Activated CD4-positive, alpha-beta T cell treated with anti-CD3 and anti-CD28 coated beads, Interleukin-2, amount 10 ng/mL, durations not matched to agents 7 days and 5 days (primary cell): ENCODE results near the gene TMEM184A. TPM values are rescaled to one million over a fixed set of nuclear protein-coding genes. Genes with fewer than 3 reads are reported as not detected.
"Not testable (repeated sequence)": the region's sequence is repeated elsewhere in the genome, so short reads cannot be mapped to it uniquely, and the experiment has no call there.

ENCODE experiments used
- CTCF ChIA-PET: fragments of 350-600 bp; sonication (Branson Sonifier 250); formaldehyde crosslinking; loops from one replicate; lab custom pipeline; 2021; ENCODE audit warnings: antibody characterized with exemption; lab: Charles Lee
- POLR2A ChIA-PET: fragments of 350-600 bp; sonication (Branson Sonifier 250); formaldehyde crosslinking; loops from one replicate; lab custom pipeline; 2021; ENCODE audit warnings: antibody characterized with exemption; lab: Charles Lee
- DNase-seq: peaks from one replicate; pipeline ENCODE4 v3.0.0-alpha.2; 2020
- H3K27ac Mint-ChIP-seq: one replicate; pipeline ENCODE4 v1.8.0; 2021; ENCODE audit warnings: mild to moderate bottlenecking, moderate library complexity, mixed read lengths
- H3K27me3 Mint-ChIP-seq: one replicate; pipeline ENCODE4 v1.8.0; 2021; ENCODE audit warnings: mixed read lengths
- H3K36me3 Mint-ChIP-seq: one replicate; pipeline ENCODE4 v1.8.0; 2021; ENCODE audit warnings: low read depth, mixed read lengths
- H3K4me1 Mint-ChIP-seq: one replicate; pipeline ENCODE4 v1.8.0; 2021; ENCODE audit warnings: mixed read lengths
- H3K4me3 Mint-ChIP-seq: one replicate; pipeline ENCODE4 v1.8.0; 2021; ENCODE audit warnings: mild to moderate bottlenecking, moderate library complexity, mixed read lengths
- H3K9me3 Mint-ChIP-seq: one replicate; pipeline ENCODE4 v1.8.0; 2021; ENCODE audit warnings: mixed read lengths
- total RNA-seq, 2 experiments: library from RNA; stranded (reverse); gene quantifications; one replicate each; pipeline ENCODE4 v1.2.3, GENCODE V29; 2021

TMEM184A gene
- total RNA-seq, 2 experiments from 2014 or later = not detected

GRCh38 chr7:1525409-1525808 lies 30.6 kb downstream of the TMEM184A start:
- H3K9me3 Mint-ChIP-seq = no peaks in the 10 kb centered on the region
- no peak overlapping the region for H3K27ac Mint-ChIP-seq
- ChIA-PET CTCF (interaction anchor here (1.6 kb wide), 1 partner anchor 11 kb away, joined by 7 read pairs; no protein-coding TSS in a partner anchor), POLR2A (no interaction called here)
- DNase-seq = no peak
- peaks cover 13% of the 10 kb centered on the region for H3K27me3 Mint-ChIP-seq
- H3K4me3 Mint-ChIP-seq = no peak overlapping the region
- peaks cover 4% of the 10 kb centered on the region for H3K4me1 Mint-ChIP-seq
- no peaks in the 10 kb centered on the region for H3K36me3 Mint-ChIP-seq

GRCh38 chr7:1523844-1524243 lies 32.2 kb downstream of the TMEM184A start:
- DNase-seq = no peak
- H3K27me3 Mint-ChIP-seq = peaks cover 13% of the 10 kb centered on the region
- H3K4me3 Mint-ChIP-seq = no peak overlapping the region
- CTCF ChIA-PET = no interaction called here
- H3K27ac Mint-ChIP-seq = no peak overlapping the region
- POLR2A ChIA-PET = no interaction called here
- H3K4me1 Mint-ChIP-seq = no peaks in the 10 kb centered on the region
- H3K36me3 Mint-ChIP-seq = no peaks in the 10 kb centered on the region
- peaks cover 5% of the 10 kb centered on the region for H3K9me3 Mint-ChIP-seq

- peaks cover 13% of the 10 kb centered on the region for H3K27me3 Mint-ChIP-seq
- ChIA-PET POLR2A (no interaction called here), CTCF (no interaction called here)
- H3K4me1 Mint-ChIP-seq = no peaks in the 10 kb centered on the region
- no peaks in the 10 kb centered on the region for H3K36me3 Mint-ChIP-seq
- peaks cover 5% of the 10 kb centered on the region for H3K9me3 Mint-ChIP-seq
- no peak overlapping the region for H3K27ac Mint-ChIP-seq
- DNase-seq = no peak
- no peak overlapping the region for H3K4me3 Mint-ChIP-seq
These were observed 32.8 kb downstream of the TMEM184A start for GRCh38 chr7:1523208-1523607.

- Mint-ChIP-seq H3K4me3 (no peak overlapping the region), H3K27ac (no peak overlapping the region), H3K9me3 (peaks cover 5% of the 10 kb centered on the region), H3K36me3 (no peaks in the 10 kb centered on the region), H3K4me1 (no peaks in the 10 kb centered on the region), H3K27me3 (peaks cover 8% of the 10 kb centered on the region)
- ChIA-PET CTCF (no interaction called here), POLR2A (no interaction called here)
- no peak for DNase-seq
These were observed 34.5 kb downstream of the TMEM184A start for GRCh38 chr7:1521456-1521855.

- Mint-ChIP-seq H3K4me3 (no peak overlapping the region), H3K9me3 (peaks cover 5% of the 10 kb centered on the region), H3K27me3 (peaks cover 6% of the 10 kb centered on the region), H3K4me1 (no peaks in the 10 kb centered on the region), H3K36me3 (no peaks in the 10 kb centered on the region), H3K27ac (no peak overlapping the region)
- no peak for DNase-seq
- ChIA-PET POLR2A (no interaction called here), CTCF (no interaction called here)
These were observed 35.3 kb downstream of the TMEM184A start for GRCh38 chr7:1520539-1521234.

GRCh38 chr7:1519322-1519922 lies 36.6 kb downstream of the TMEM184A start:
- H3K36me3 Mint-ChIP-seq, H3K9me3 Mint-ChIP-seq, H3K27me3 Mint-ChIP-seq, DNase-seq, H3K4me3 Mint-ChIP-seq, POLR2A ChIA-PET, H3K4me1 Mint-ChIP-seq, CTCF ChIA-PET, H3K27ac Mint-ChIP-seq: not testable (repeated sequence)

- ChIA-PET CTCF (interaction anchor here (0.9 to 1.0 kb wide), 3 partner anchors 12 to 19 kb away, joined by 3 to 4 read pairs (median 3); partner anchors contain the start of genes INTS1 and MAFK), POLR2A (no interaction called here)
- no peaks in the 10 kb centered on the region for H3K27me3 Mint-ChIP-seq
- no peak overlapping the region for H3K4me3 Mint-ChIP-seq
- H3K4me1 Mint-ChIP-seq = peaks cover 20% of the 10 kb centered on the region
- H3K27ac Mint-ChIP-seq = no peak overlapping the region
- peaks cover 5% of the 10 kb centered on the region for H3K9me3 Mint-ChIP-seq
- no peak for DNase-seq
- H3K36me3 Mint-ChIP-seq = no peaks in the 10 kb centered on the region
These were observed 39.3 kb downstream of the TMEM184A start for GRCh38 chr7:1516586-1517251.

- H3K4me1 Mint-ChIP-seq = peaks cover 27% of the 10 kb centered on the region
- H3K27ac Mint-ChIP-seq = not testable (repeated sequence)
These were observed 40.5 kb downstream of the TMEM184A start for GRCh38 chr7:1515509-1515967.

GRCh38 chr7:1514995-1515401 lies 41.0 kb downstream of the TMEM184A start:
- H3K4me3 Mint-ChIP-seq = no peak overlapping the region
- H3K27ac Mint-ChIP-seq = no peak overlapping the region
- DNase-seq = no peak
- POLR2A ChIA-PET = no interaction called here
- no peaks in the 10 kb centered on the region for H3K36me3 Mint-ChIP-seq
- CTCF ChIA-PET = interaction anchor here (0.5 to 1.6 kb wide), 4 partner anchors 10 to 807 kb away, joined by 3 to 7 read pairs (median 5); no protein-coding TSS in a partner anchor
- peaks cover 29% of the 10 kb centered on the region for H3K4me1 Mint-ChIP-seq
- H3K9me3 Mint-ChIP-seq = peaks cover 5% of the 10 kb centered on the region
- no peaks in the 10 kb centered on the region for H3K27me3 Mint-ChIP-seq

More at GRCh38 chr7:1515509-1515967, 40.5 kb downstream of the TMEM184A start:
- H3K4me3 Mint-ChIP-seq, POLR2A ChIA-PET, H3K9me3 Mint-ChIP-seq, DNase-seq, H3K27me3 Mint-ChIP-seq, H3K36me3 Mint-ChIP-seq: not testable (repeated sequence)
- CTCF ChIA-PET = interaction anchor here (0.5 to 1.6 kb wide), 3 partner anchors 11 to 806 kb away, joined by 3 to 6 read pairs (median 4); no protein-coding TSS in a partner anchor

- Mint-ChIP-seq H3K36me3 (no peaks in the 10 kb centered on the region), H3K27me3 (no peaks in the 10 kb centered on the region)
These were observed 41.6 kb downstream of the TMEM184A start for GRCh38 chr7:1514407-1514806.

GRCh38 chr7:1513657-1514095 lies 42.3 kb downstream of the TMEM184A start:
- H3K4me1 Mint-ChIP-seq = peaks cover 33% of the 10 kb centered on the region
- no peaks in the 10 kb centered on the region for H3K36me3 Mint-ChIP-seq
- no peaks in the 10 kb centered on the region for H3K27me3 Mint-ChIP-seq
- ChIA-PET CTCF (interaction anchor here (0.7 to 1.5 kb wide), 5 partner anchors 9 to 170 kb away, joined by 3 to 12 read pairs (median 4); partner anchors contain the start of gene INTS1), POLR2A (no interaction called here)
- H3K4me3 Mint-ChIP-seq = no peak overlapping the region
- H3K27ac Mint-ChIP-seq = peak overlapping the region; percentile 85
- DNase-seq = no peak
- no peaks in the 10 kb centered on the region for H3K9me3 Mint-ChIP-seq

More at GRCh38 chr7:1514407-1514806, 41.6 kb downstream of the TMEM184A start:
- ChIA-PET CTCF (interaction anchor here (1.3 to 1.6 kb wide), 3 partner anchors 9 to 11 kb away, joined by 6 to 12 read pairs (median 7); partner anchors contain the start of gene INTS1), POLR2A (no interaction called here)
- Mint-ChIP-seq H3K4me1 (peaks cover 30% of the 10 kb centered on the region), H3K27ac (peak overlapping the region; percentile 31), H3K9me3 (peaks cover 5% of the 10 kb centered on the region), H3K4me3 (no peak overlapping the region)
- DNase-seq = no peak

- Mint-ChIP-seq H3K27ac (peak overlapping the region; percentile 85), H3K4me1 (peaks cover 40% of the 10 kb centered on the region), H3K9me3 (no peaks in the 10 kb centered on the region), H3K4me3 (peak overlapping the region; percentile 5), H3K27me3 (no peaks in the 10 kb centered on the region), H3K36me3 (no peaks in the 10 kb centered on the region)
- CTCF ChIA-PET = interaction anchor here (0.6 to 1.5 kb wide), 4 partner anchors 8 to 319 kb away, joined by 3 to 12 read pairs (median 4); partner anchors contain the start of gene INTS1
- peak; percentile 59 for DNase-seq
- POLR2A ChIA-PET = no interaction called here
These were observed 43.0 kb downstream of the TMEM184A start for GRCh38 chr7:1512781-1513656.
